GM12891 (cell line): Measurements from ENCODE around the gene ADCY1.

Source experiments
- PAX5 ChIP-seq: IDR thresholded peaks from 2 replicates; pipeline ENCODE4 v1.6.1; 2011; ENCODE audit warnings: low read length, moderate library complexity, mild to moderate bottlenecking; ENCODE audit not compliant: insufficient read depth, severe bottlenecking
- POLR2A ChIP-seq: IDR thresholded peaks from 2 replicates; pipeline ENCODE4 v1.6.1; 2011; ENCODE audit warnings: low read depth, low read length, control low read depth
- POLR2AphosphoS5 ChIP-seq: IDR thresholded peaks from 2 replicates; pipeline ENCODE4 v1.6.1; 2011; ENCODE audit warnings: low read depth, low read length, control low read depth
- SPI1 ChIP-seq: IDR thresholded peaks from 2 replicates; pipeline ENCODE4 v1.6.1; 2011; ENCODE audit warnings: low read depth, low read length, control low read depth
- TAF1 ChIP-seq: IDR thresholded peaks from 2 replicates; pipeline ENCODE4 v1.6.1; 2011; ENCODE audit warnings: low read depth, low read length, control low read depth

DNA sequence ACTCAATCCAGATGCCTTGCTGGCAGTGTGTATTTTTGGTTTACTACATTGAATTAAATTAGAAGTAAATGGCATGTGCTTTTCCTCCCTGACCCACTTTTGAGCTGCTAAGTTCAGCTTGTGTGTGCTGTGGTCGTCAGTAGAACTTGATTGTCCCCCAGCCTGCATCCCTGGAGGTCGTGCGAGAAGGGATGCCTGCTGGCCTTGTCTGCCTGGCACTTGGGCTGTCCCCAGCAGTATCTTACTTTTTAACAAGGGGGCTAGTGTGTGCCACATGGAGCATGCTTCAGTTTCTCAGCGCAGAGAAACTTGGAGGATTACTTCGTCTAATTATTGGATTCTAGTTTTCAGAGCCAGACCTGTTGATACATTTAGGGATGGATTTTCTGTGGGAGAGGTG lies 80.2 kb downstream of the ADCY1 start:
- TF ChIP-seq TAF1 (no peak), POLR2A (no peak), POLR2AphosphoS5 (no peak), PAX5 (no peak), SPI1 (no peak)
